LNCaP clone FGC (cell line): ENCODE data around the gene ANKRD6.

Experiments used
- DNase-seq: peaks from one replicate; pipeline ENCODE4 v3.0.0-alpha.2; 2011; ENCODE audit warnings: low read depth
- H3K4me3 ChIP-seq: 2 replicates; pipeline ENCODE4 v1.5.1; 2011; ENCODE audit warnings: mild to moderate bottlenecking, low read depth, low read length, control low read depth
- CTCF ChIP-seq: IDR thresholded peaks from 2 replicates; pipeline ENCODE4 v1.5.1; 2012; ENCODE audit warnings: mild to moderate bottlenecking; ENCODE audit not compliant: control insufficient read depth, insufficient read depth; ENCODE audit errors: extremely low read depth

Gene ANKRD6

DNA sequence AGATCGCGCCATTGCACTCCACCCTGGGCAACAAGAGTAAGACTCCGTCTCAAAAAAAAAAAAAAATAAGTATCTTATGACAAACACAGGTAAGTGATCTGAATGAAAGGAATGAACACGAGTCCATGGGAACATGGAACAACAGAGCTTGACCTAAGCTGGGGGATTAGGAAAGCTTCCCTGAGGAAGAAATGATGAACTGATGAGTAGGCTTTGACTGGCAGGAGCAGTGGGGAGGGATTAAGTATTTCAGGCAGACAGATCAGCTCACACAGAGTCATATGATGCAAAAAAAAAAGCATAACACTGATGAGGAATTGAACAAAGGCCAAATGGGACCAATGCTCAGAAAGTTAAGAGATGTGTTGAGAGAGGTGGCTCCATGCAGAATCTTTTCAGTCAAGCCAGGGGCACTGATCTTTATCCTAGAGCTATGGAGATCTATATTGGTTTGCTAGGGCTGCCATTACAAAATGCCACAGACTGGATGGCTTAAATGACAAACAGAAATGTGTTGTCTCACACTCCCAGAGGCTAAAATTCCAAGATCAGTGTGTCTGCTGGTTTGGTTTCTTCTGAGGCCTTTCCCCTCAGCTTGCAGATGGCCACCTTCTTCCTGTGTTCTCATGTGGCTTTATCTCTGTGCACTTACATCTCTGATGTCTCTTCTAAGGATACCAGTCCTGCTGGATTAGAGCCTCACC is 85.6 kb downstream of the ANKRD6 start:
- DNase-seq, result no peak
- no peak for TF ChIP-seq CTCF
- no peak overlapping the region for H3K4me3 ChIP-seq

DNA sequence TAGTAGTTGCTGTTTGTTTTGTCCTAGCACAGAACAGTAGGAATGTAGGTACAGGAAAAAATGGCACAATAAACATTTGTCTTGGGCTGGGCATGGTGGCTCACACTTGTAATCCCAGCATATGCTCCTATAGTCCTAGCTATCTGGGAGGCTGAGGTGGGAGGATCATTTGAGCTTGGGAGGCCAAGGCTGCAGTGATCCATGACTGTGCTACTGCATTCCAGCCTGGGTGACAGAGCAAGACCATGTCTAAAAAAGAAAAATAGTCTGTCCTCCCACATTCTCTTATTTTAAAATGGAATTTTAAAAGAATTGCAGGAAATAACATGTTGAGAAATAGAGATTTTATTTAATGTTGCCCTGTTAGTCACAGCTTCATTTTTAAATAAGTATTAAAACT is 87.8 kb downstream of the ANKRD6 start:
- no peak for TF ChIP-seq CTCF
- no peak overlapping the region for H3K4me3 ChIP-seq
- no peak for DNase-seq

DNA sequence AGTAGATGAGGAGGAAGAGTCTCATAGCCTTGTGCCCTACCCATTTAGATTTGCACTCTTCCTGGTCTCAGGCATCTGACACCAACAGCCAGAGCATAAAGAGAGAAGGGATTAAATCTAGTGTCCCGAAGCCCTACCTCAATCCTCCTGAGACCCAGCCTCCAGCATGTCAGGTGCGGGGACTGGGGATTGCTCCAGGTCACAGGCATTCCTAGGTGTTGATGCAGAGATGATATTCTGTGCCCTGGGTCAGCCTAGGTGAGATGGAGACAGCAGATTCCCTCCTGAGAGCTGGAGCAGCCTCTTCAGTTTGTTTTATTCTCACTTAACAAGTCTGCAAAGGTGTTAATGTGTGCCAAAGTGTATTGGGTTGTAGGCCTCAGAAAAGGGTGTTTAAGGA is 89.8 kb downstream of the ANKRD6 start:
- no peak overlapping the region for H3K4me3 ChIP-seq
- TF ChIP-seq CTCF, result no peak
- DNase-seq, result no peak

- no peak overlapping the region for H3K4me3 ChIP-seq
- no peak for TF ChIP-seq CTCF
- no peak for DNase-seq
These were observed 93.0 kb downstream of the ANKRD6 start for GRCh38 chr6:89525786-89526562.

DNA sequence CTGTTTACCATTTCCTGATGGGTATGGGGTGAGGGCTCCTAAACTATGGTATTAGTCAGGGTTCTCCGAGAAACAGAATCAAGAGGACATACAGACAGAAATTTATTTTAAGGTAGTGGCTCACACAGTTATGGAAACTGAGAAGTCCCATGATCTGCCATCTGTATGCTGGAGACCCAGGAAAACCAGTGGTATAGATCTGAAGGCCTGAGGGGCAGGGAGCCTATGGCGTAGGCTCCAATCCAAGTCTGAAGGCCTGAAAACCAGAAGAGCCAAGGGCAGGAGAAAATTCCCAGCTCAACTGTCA is 93.6 kb downstream of the ANKRD6 start:
- no peak overlapping the region for H3K4me3 ChIP-seq
- TF ChIP-seq CTCF, result no peak
- DNase-seq, result no peak

DNA sequence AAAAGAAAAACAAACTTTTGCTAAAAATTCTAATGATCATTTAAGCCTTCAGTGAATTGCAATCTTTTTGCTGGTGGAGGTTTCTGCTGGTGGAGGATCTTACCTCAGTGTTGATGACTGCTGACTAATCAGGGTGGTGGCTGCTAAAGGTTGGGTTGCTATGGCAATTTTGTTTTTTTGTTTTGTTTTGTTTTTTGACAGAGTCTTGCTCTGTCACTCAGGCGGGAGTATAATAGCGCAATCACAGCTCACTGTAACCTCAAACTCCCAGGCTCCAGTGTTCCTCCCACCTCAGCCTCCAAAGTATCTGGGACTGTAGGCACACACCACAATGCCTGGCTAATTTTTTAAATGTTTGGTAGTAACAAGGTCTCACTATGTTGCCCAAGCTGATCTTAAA is 94.7 kb downstream of the ANKRD6 start:
- DNase-seq, result no peak
- TF ChIP-seq CTCF, result no peak
- H3K4me3 ChIP-seq, result no peak overlapping the region
